ENCODE results near the gene MIER3. TPM values are rescaled to one million over a fixed set of nuclear protein-coding genes. Genes with fewer than 3 reads are reported as not detected.

The MIER3 gene
- total RNA-seq, 2 donors from 2014 or later, result 56.0 to 112 TPM

DNA sequence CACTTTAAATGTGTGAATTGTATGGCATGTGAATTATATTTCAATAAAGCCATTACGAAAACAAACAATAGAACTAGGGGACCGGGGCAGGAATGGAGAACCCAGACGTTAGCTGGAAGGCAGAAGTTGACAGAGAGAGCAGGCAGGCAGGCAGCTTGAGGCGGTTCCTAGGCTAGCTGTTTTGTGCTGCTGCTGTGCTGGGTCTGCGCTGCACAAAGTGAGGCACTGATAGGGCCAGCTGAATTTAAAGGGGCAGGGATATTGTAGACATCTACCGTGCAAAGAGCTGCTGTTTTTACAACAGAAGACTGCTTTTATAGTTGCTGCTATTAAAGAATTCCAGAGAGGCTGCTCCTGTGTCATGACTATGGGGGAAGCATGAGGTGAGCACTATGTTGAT, 21.6 kb upstream of the MIER3 start:
- intact Hi-C loops (cut with DNase I), result no loop called here
- no peaks in the 10 kb centered on the region for H3K27me3 ChIP-seq
- DNase-seq, result no peak
- H3K9me3 ChIP-seq, result no peaks in the 10 kb centered on the region
- H3K36me3 ChIP-seq, result no peaks in the 10 kb centered on the region
- no peak overlapping the region for H3K27ac ChIP-seq
- TF ChIP-seq, protein P1, sequence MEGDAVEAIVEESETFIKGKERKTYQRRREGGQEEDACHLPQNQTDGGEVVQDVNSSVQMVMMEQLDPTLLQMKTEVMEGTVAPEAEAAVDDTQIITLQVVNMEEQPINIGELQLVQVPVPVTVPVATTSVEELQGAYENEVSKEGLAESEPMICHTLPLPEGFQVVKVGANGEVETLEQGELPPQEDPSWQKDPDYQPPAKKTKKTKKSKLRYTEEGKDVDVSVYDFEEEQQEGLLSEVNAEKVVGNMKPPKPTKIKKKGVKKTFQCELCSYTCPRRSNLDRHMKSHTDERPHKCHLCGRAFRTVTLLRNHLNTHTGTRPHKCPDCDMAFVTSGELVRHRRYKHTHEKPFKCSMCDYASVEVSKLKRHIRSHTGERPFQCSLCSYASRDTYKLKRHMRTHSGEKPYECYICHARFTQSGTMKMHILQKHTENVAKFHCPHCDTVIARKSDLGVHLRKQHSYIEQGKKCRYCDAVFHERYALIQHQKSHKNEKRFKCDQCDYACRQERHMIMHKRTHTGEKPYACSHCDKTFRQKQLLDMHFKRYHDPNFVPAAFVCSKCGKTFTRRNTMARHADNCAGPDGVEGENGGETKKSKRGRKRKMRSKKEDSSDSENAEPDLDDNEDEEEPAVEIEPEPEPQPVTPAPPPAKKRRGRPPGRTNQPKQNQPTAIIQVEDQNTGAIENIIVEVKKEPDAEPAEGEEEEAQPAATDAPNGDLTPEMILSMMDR (IDR thresholded peaks at IDR 0.05), result no peak
- H3K4me1 ChIP-seq, result no peaks in the 10 kb centered on the region
- no peak overlapping the region for H3K4me3 ChIP-seq
- no peak overlapping the region for H3K9ac ChIP-seq (ENCODE audit: low read depth in 2 of 2, low read length in 2 of 2)

DNA sequence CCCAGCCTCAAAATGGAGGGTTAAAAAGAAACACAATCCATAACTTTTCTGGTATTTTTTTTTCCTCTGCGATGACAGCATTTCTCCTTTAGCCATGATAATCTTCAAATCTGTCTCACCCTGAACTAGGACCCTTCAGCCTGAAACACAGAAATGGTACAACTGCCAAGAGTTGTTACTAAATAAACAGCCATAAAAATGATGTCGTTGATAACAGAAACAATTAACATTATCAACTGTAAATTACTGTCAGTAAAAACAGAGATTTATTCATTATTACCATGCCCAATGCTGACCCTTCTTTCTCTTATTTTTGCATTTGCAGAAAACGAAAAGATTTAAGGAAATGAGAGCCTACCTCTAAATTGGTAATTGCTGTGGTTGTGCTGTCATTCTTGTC, 19.4 kb upstream of the MIER3 start:
- no peaks in the 10 kb centered on the region for H3K36me3 ChIP-seq
- no peak overlapping the region for H3K27ac ChIP-seq
- no peak overlapping the region for H3K9ac ChIP-seq (ENCODE audit: low read depth in 2 of 2, low read length in 2 of 2)
- H3K9me3 ChIP-seq, result no peaks in the 10 kb centered on the region
- H3K27me3 ChIP-seq, result no peaks in the 10 kb centered on the region
- intact Hi-C loops (cut with DNase I), result no loop called here
- TF ChIP-seq, protein P1 (IDR thresholded peaks at IDR 0.05), result no peak
- no peaks in the 10 kb centered on the region for H3K4me1 ChIP-seq
- H3K4me3 ChIP-seq, result no peak overlapping the region
- no peak for DNase-seq

DNA sequence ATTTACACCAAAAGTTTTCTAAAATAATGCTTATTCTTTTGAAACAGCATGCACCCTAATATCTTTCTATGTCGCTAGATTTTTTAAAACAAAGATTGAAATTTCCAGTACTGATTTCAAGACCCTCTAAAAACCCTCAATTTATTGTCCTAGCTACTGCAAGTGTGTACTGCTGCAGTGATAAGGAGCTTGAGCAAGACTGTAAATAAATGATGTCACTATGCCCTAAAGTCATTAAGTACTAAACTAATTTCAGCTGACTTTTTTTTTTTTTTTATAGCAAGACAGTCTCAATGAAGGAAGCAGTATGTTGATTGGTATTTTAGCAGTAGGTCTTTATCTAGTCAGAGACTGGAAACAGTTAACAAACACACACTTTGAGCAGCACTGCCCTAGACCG, 12.2 kb upstream of the MIER3 start:
- TF ChIP-seq, protein P1 (IDR thresholded peaks at IDR 0.05), result no peak
- intact Hi-C loops (cut with DNase I), result no loop called here
- Histone ChIP-seq H3K4me1 (no peaks in the 10 kb centered on the region), H3K4me3 (no peak overlapping the region), H3K36me3 (no peaks in the 10 kb centered on the region), H3K27ac (no peak overlapping the region), H3K9me3 (no peaks in the 10 kb centered on the region), H3K9ac (ENCODE audit: low read depth in 2 of 2, low read length in 2 of 2) (no peak overlapping the region), H3K27me3 (no peaks in the 10 kb centered on the region)
- DNase-seq, result no peak

DNA sequence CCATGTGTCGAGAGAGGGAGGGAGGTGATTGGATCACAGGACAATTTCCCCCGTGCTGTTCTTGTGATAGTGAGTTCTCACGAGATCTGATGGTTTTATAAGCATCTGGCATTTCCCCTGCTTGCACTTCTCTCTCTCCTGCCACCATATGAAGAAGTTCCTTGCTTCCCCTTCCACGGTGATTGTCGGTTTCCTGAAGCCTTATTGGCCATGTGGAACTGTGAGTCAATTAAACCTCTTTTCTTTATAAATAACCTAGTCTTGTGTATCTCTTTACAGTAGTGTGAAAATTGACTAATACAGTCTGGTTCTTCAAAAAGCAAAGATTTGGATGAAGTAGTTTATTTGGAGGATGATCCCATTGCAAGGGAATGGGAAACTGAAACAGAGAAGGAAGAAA, 11.3 kb upstream of the MIER3 start:
- intact Hi-C loops (cut with DNase I), result no loop called here
- H3K9me3 ChIP-seq, result no peaks in the 10 kb centered on the region
- H3K4me1 ChIP-seq, result no peaks in the 10 kb centered on the region
- no peak overlapping the region for H3K9ac ChIP-seq (ENCODE audit: low read depth in 2 of 2, low read length in 2 of 2)
- no peak overlapping the region for H3K4me3 ChIP-seq
- DNase-seq, result no peak
- no peaks in the 10 kb centered on the region for H3K36me3 ChIP-seq
- H3K27me3 ChIP-seq, result no peaks in the 10 kb centered on the region
- no peak overlapping the region for H3K27ac ChIP-seq
- TF ChIP-seq, protein P1 (IDR thresholded peaks at IDR 0.05), result no peak

DNA sequence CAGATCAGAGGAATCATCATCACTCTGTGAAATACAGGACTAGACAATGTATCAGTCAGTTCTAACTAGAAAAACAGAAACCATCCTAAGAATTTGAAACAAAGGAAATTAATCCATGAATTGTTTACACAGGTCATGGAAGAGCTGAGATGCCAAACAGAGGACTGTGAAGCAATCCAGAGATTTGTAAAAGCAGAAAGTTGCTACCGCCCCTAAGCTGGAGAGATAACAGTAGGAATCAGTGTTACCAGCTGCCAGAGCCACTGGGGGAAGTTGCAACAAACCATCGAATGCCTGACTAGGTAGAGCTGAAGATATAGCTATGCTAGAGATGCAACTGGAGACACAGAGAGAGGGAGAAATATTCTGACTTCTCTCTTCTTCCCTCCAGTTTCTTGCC, 10.4 kb upstream of the MIER3 start:
- H3K4me3 ChIP-seq, result no peak overlapping the region
- no peaks in the 10 kb centered on the region for H3K9me3 ChIP-seq
- H3K27me3 ChIP-seq, result no peaks in the 10 kb centered on the region
- intact Hi-C loops (cut with DNase I), result no loop called here
- no peaks in the 10 kb centered on the region for H3K4me1 ChIP-seq
- DNase-seq, result no peak
- TF ChIP-seq, protein P1 (IDR thresholded peaks at IDR 0.05), result no peak
- H3K9ac ChIP-seq (ENCODE audit: low read depth in 2 of 2, low read length in 2 of 2), result no peak overlapping the region
- no peaks in the 10 kb centered on the region for H3K36me3 ChIP-seq
- no peak overlapping the region for H3K27ac ChIP-seq

DNA sequence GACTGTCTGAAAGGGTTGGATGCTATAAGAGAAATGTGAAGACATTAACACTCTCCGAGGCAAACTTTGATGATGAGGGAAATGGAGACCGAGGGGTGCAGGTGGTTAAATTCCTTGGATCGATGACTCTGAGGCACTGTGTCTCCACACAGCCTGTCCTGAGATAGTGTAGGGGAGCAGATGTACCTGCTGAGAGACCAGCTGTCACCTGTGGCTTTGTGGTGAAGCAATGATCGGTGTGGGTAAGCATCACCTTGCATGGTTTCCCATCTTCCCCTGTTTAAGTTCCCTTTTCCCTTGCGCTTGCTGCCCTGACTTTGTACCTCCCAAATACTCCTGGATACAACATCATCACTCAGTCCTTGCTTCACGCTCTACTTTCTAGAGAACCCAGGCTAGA, 9.8 kb upstream of the MIER3 start:
- no peak overlapping the region for H3K4me3 ChIP-seq
- H3K27me3 ChIP-seq, result no peaks in the 10 kb centered on the region
- no peaks in the 10 kb centered on the region for H3K4me1 ChIP-seq
- H3K27ac ChIP-seq, result no peak overlapping the region
- no peaks in the 10 kb centered on the region for H3K9me3 ChIP-seq
- H3K36me3 ChIP-seq, result no peaks in the 10 kb centered on the region
- TF ChIP-seq, protein P1 (IDR thresholded peaks at IDR 0.05), result no peak
- DNase-seq, result no peak
- no peak overlapping the region for H3K9ac ChIP-seq (ENCODE audit: low read depth in 2 of 2, low read length in 2 of 2)
- intact Hi-C loops (cut with DNase I), result no loop called here
